HL-60 (cell line): ENCODE results near the gene AFTPH.
"Not testable (repeated sequence)": the region's sequence is repeated elsewhere in the genome, so short reads cannot be mapped to it uniquely, and the experiment has no call there.

Experiments used
- DNase-seq, 2 experiments: peaks; one replicate each; pipeline ENCODE4 v3.0.0-alpha.2; 2010 to 2020; ENCODE audit warnings: low read depth in 1 of 2, low spot score in 1 of 2
- H3K27ac ChIP-seq: fragments of 250-450 bp; sonication (Bioruptor Pico); replicated peaks from 2 replicates; pipeline ENCODE4 v1.5.1; 2020; ENCODE audit warnings: mild to moderate bottlenecking, moderate library complexity
- H3K27me3 ChIP-seq: fragments of 250-450 bp; sonication (Bioruptor Pico); 2 replicates; pipeline ENCODE4 v1.5.1; 2021; ENCODE audit warnings: mild to moderate bottlenecking, moderate library complexity; ENCODE audit not compliant: insufficient read depth, poor library complexity, severe bottlenecking
- H3K4me3 ChIP-seq: replicated peaks from 2 replicates; pipeline ENCODE4 v1.5.1; 2011; ENCODE audit warnings: mild to moderate bottlenecking, control low read depth, low read length; ENCODE audit not compliant: insufficient read depth
- CTCF ChIP-seq: IDR thresholded peaks from one replicate; pipeline ENCODE4 v1.5.1; 2011; ENCODE audit warnings: low read length, control low read depth, inconsistent platforms; ENCODE audit not compliant: insufficient read depth
- GABPA ChIP-seq: IDR thresholded peaks from 2 replicates; pipeline ENCODE4 v1.6.1; 2012; ENCODE audit warnings: low read depth
- POLR2AphosphoS5 ChIP-seq: IDR thresholded peaks from 2 replicates; pipeline ENCODE4 v1.6.1; 2012; ENCODE audit warnings: low read depth
- REST ChIP-seq: IDR thresholded peaks from 2 replicates; pipeline ENCODE4 v1.6.1; 2012; ENCODE audit warnings: low read depth; ENCODE audit not compliant: insufficient replicate concordance
- SPI1 ChIP-seq: IDR thresholded peaks from 2 replicates; pipeline ENCODE4 v1.6.1; 2012; ENCODE audit warnings: low read depth, mild to moderate bottlenecking, borderline replicate concordance

The AFTPH gene

DNA sequence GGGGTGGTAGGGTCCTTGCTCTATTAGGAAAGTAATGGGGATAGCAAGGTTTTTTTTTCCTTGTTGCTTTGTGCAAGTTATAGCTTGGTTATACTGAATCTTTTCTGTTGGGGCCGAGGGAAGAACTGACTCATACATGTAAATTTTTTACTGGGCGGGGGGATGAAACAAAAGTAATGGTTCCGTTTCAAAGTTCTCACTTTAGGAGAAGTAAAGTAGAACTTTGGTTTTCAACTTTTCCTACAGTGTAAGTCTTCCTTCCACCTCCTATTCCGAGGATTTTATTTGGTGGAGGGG, 1.1 kb downstream of the AFTPH start:
- DNase-seq: peak in 1 of 2 experiments; percentile 53
- no peak for TF ChIP-seq GABPA
- no peak for TF ChIP-seq CTCF
- no peak for TF ChIP-seq POLR2AphosphoS5
- no peak for TF ChIP-seq SPI1
- no peak for TF ChIP-seq REST
- Histone ChIP-seq H3K4me3 (peak overlapping the region; percentile 97), H3K27me3 (no peaks in the 10 kb centered on the region), H3K27ac (peak overlapping the region; percentile 94)

DNA sequence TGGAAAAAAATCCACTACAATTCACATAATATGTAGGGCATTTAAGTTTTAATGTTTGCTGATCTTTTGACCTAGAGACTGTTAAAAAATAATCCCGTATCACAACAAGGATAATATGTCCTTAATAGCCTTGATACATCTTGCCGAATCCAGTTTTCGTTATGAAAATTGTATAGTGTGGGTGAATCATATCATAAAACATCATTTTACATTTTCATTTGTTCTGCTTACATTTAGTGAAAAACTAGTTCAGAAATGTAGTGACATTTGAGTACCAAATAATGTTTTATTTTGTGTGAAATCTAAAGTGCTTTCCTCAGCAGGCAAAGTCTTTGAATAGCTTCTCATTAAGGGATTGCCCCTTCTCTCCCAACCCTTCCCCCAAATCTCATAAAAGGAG, 1.9 kb downstream of the AFTPH start:
- H3K27me3 ChIP-seq: no peaks in the 10 kb centered on the region
- peak overlapping the region; percentile 97 for H3K4me3 ChIP-seq
- peak overlapping the region; percentile 94 for H3K27ac ChIP-seq
- TF ChIP-seq SPI1: no peak
- no peak for TF ChIP-seq CTCF
- no peak for TF ChIP-seq REST
- no peak for TF ChIP-seq GABPA
- TF ChIP-seq POLR2AphosphoS5: no peak
- no peak for DNase-seq

GRCh38 chr2:64530946-64531345, 6.8 kb downstream of the AFTPH start:
- not testable (repeated sequence) for DNase-seq, H3K4me3 ChIP-seq, H3K27me3 ChIP-seq, H3K27ac ChIP-seq

GRCh38 chr2:64532030-64532429, 7.9 kb downstream of the AFTPH start:
- no peak overlapping the region for H3K27ac ChIP-seq
- no peaks in the 10 kb centered on the region for H3K27me3 ChIP-seq
- TF ChIP-seq SPI1 (no peak), CTCF (no peak), REST (no peak), GABPA (no peak), POLR2AphosphoS5 (no peak)
- no peak for DNase-seq
- H3K4me3 ChIP-seq: no peak overlapping the region
